ENCODE measurements around the gene HS1BP3. TPM values are rescaled to one million over a fixed set of nuclear protein-coding genes. Genes with fewer than 3 reads are reported as not detected.

The HS1BP3 gene
- polyA plus RNA-seq, 2 of the 4 experiments (the other 2 are of a cell fraction) = 12.4 to 23.5 TPM

DNA sequence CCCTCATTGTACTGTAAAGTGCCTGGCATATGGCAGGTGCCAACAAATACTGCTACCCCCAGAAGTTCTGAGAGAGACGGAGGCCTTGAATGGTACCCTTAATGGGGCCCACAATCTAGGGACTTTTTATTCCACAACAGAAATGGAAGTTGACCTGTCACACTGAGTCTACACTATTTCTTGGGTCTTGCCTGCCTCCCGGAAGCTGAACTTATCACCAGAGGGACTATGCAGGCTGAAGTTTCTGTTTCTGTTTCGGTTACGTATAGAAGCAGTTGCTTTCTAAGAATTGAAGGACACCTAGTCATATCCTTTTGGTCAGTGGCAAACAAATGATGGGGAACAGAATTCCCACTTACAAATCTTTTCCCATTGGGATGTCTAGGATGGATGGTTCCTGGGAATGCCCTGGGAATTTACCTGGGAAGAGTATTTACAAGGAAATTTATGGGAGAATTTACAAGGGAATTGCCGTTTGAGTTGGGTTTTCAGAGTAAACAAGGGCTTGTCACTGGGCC, 74.2 kb downstream of the HS1BP3 start:
- ATAC-seq (no peak), DNase-seq (ENCODE audit: low read depth in 1 of 2, low spot score in 1 of 2) (no peak)
- CTCF ChIA-PET = interaction anchor here (0.8 to 1.5 kb wide), 8 partner anchors 14 to 133 kb away, joined by 3 to 6 read pairs (median 4); partner anchors contain the start of gene HS1BP3

DNA sequence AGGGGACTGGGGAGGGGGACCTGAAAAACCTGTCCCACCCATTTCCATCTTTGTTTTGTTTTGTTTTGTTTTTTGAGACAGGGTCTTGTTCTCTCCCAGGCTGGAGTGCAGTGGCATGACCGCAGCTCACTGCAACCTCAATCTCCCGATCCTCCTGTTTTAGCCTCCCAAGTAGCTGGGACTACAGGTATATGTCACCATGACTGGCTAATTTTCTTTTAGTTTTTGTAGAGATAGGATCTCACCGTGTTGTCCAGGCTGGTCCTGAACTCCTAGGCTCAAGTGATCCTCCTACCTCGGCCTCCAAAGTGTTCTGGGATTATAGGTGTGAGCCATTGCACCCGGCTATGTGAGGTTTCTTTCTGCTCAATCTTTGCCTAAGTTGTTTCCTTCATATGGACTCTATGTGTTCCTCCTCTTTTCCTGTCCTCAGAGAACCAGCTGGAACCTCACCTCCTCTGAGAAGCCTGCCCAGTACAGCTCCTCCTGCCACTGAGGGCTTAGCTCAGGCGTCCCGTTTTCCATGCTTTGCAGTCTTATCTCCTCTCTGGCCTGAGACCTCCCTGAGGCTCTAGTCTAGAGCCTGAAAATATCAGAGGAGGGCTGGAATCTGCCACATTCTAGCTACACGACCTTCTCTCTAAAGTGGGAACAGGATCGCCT, 74.8 kb downstream of the HS1BP3 start:
- POLR2A ChIA-PET = interaction anchor here (0.6 kb wide), 1 partner anchor 68 kb away, joined by 4 read pairs; no protein-coding TSS in a partner anchor
- FAIRE-seq = no peak
- Histone ChIP-seq H3K4me2 (no peak overlapping the region), H3K4me1 (peaks cover 38% of the 10 kb centered on the region), H3K4me3 (no peak overlapping the region), H3K9me3 (0 out of 3 replicates have a peak, but pooled peaks cover 4% of the 10 kb centered on the region), H3K27ac (peak overlapping the region in 1 of 2 experiments; percentile 92; a peak in 3 of 6 replicates)
- peak; percentile 56; the same call in 1 of the 2 replicates for TF ChIP-seq NFE2L2 (conservative IDR thresholded peaks at IDR 0.05; ENCODE audit: low read length)
- TF ChIP-seq, protein P1, sequence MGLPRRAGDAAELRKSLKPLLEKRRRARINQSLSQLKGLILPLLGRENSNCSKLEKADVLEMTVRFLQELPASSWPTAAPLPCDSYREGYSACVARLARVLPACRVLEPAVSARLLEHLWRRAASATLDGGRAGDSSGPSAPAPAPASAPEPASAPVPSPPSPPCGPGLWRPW (IDR thresholded peaks at IDR 0.05) = no peak
- ATAC-seq = no peak
- CTCF ChIA-PET = interaction anchor here (0.9 to 1.5 kb wide), 8 partner anchors 12 to 132 kb away, joined by 3 to 6 read pairs (median 4); partner anchors contain the start of gene HS1BP3
- DNase-seq (ENCODE audit: low read depth in 1 of 2, low spot score in 1 of 2) = no peak
- WGBS (ENCODE audit: missing lambda C conversion rate) = 82% methylated on average over 9 of the region's 9 CpGs

More for the DNA sequence above, 74.2 kb downstream of the HS1BP3 start:
- H3K9me3 ChIP-seq = peaks cover 10% of the 10 kb centered on the region; the same call in 1 of the 3 replicates
- no peak overlapping the region for H3K4me3 ChIP-seq
- peak overlapping the region in 1 of 2 experiments; percentile 92; a peak in 4 of 6 replicates for H3K27ac ChIP-seq
- WGBS (ENCODE audit: missing lambda C conversion rate) = 84% methylated on average over 5 of the region's 5 CpGs
- no peak for FAIRE-seq
- H3K4me2 ChIP-seq = no peak overlapping the region
- POLR2A ChIA-PET = interaction anchor here (4.4 kb wide), 1 partner anchor 129 kb away, joined by 38 read pairs; the partner anchor contains the start of gene RHOB
- peaks cover 38% of the 10 kb centered on the region for H3K4me1 ChIP-seq
- TF ChIP-seq, protein P2, sequence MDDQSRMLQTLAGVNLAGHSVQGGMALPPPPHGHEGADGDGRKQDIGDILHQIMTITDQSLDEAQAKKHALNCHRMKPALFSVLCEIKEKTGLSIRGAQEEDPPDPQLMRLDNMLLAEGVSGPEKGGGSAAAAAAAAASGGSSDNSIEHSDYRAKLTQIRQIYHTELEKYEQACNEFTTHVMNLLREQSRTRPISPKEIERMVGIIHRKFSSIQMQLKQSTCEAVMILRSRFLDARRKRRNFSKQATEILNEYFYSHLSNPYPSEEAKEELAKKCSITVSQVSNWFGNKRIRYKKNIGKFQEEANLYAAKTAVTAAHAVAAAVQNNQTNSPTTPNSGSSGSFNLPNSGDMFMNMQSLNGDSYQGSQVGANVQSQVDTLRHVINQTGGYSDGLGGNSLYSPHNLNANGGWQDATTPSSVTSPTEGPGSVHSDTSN (IDR thresholded peaks at IDR 0.05) = no peak
- TF ChIP-seq, protein P1 (IDR thresholded peaks at IDR 0.05) = no peak
- TF ChIP-seq, protein P3, sequence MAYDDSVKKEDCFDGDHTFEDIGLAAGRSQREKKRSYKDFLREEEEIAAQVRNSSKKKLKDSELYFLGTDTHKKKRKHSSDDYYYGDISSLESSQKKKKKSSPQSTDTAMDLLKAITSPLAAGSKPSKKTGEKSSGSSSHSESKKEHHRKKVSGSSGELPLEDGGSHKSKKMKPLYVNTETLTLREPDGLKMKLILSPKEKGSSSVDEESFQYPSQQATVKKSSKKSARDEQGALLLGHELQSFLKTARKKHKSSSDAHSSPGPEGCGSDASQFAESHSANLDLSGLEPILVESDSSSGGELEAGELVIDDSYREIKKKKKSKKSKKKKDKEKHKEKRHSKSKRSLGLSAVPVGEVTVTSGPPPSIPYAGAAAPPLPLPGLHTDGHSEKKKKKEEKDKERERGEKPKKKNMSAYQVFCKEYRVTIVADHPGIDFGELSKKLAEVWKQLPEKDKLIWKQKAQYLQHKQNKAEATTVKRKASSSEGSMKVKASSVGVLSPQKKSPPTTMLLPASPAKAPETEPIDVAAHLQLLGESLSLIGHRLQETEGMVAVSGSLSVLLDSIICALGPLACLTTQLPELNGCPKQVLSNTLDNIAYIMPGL (CRISPR knock-in tag; IDR thresholded peaks at IDR 0.05; ENCODE audit: borderline replicate concordance) = no peak
- no peak for TF ChIP-seq HEYL (CRISPR knock-in tag; IDR thresholded peaks at IDR 0.05)

DNA sequence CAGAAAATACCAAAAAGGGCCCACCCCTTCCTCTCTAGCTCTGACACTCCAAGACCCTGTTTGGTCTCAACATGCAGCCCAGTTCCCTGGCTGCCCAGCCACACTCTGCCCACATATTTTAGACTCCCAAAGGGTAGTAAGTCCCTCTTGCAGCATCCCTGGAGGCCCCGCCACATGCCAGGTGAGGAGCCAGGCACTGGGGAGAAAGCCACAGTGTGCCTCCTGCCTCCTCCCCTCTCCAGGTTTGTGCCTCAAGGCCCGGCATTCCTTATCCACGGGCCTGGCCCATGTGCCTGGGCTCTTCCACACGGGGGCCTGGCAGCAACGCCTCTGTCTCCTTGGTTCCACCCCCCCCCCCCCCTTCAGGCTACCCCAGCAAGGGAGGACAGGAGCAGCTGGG, 75.5 kb downstream of the HS1BP3 start:
- no peak overlapping the region for H3K4me2 ChIP-seq
- no peak overlapping the region for H3K4me3 ChIP-seq
- DNase-seq (ENCODE audit: low read depth in 1 of 2, low spot score in 1 of 2) (no peak), ATAC-seq (no peak), FAIRE-seq (no peak)
- H3K27ac ChIP-seq = peak overlapping the region in 1 of 2 experiments; percentile 92; a peak in 4 of 6 replicates
- POLR2A ChIA-PET = interaction anchor here (0.6 to 1.0 kb wide), 2 partner anchors 67 to 129 kb away, joined by 3 to 4 read pairs; partner anchors contain the start of gene RHOB
- peaks cover 33% of the 10 kb centered on the region for H3K4me1 ChIP-seq
- CTCF ChIA-PET = interaction anchor here (0.8 to 1.5 kb wide), 7 partner anchors 12 to 85 kb away, joined by 3 to 4 read pairs (median 3); partner anchors contain the start of gene HS1BP3
- no peaks in the 10 kb centered on the region for H3K9me3 ChIP-seq
- WGBS (ENCODE audit: missing lambda C conversion rate) = 85% methylated on average over 5 of the region's 5 CpGs
- no peak for TF ChIP-seq EP300 (IDR thresholded peaks at IDR 0.05)
- TF ChIP-seq EHMT2 (IDR thresholded peaks at IDR 0.05; ENCODE audit: low read depth) = no peak
- TF ChIP-seq, protein P4, sequence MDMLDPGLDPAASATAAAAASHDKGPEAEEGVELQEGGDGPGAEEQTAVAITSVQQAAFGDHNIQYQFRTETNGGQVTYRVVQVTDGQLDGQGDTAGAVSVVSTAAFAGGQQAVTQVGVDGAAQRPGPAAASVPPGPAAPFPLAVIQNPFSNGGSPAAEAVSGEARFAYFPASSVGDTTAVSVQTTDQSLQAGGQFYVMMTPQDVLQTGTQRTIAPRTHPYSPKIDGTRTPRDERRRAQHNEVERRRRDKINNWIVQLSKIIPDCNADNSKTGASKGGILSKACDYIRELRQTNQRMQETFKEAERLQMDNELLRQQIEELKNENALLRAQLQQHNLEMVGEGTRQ (IDR thresholded peaks at IDR 0.05) = no peak
- no peak for TF ChIP-seq NR3C1 (IDR thresholded peaks at IDR 0.05)
- TF ChIP-seq MAFK (IDR thresholded peaks at IDR 0.05; ENCODE audit: partially characterized antibody) = no peak
- no peak for TF ChIP-seq FOSB (CRISPR knock-in tag; IDR thresholded peaks at IDR 0.05)
- TF ChIP-seq KDM1A (IDR thresholded peaks at IDR 0.05; ENCODE audit: low read depth) = no peak
- TF ChIP-seq HOXB13 (CRISPR knock-in tag; IDR thresholded peaks at IDR 0.05; ENCODE audit: low read depth) = no peak
- no peak for TF ChIP-seq SMC3 (IDR thresholded peaks at IDR 0.05)
- no peak for TF ChIP-seq HDAC2 (IDR thresholded peaks at IDR 0.05)
- no peak for TF ChIP-seq ESRRA (IDR thresholded peaks at IDR 0.05; ENCODE audit: borderline replicate concordance, low read length)

All from A549 (cell line).